Peyer's patch (tissue), 4 donors: ENCODE data around the gene KIF3B.

Experiments
- POLR2A ChIP-seq, 2 donors: fragments of 450-650 bp; IDR thresholded peaks; one replicate each; pipeline ENCODE4 v1.5.1; 2017; ENCODE audit warnings: antibody characterized with exemption in 2 of 2, mild to moderate bottlenecking in 2 of 2, moderate library complexity in 2 of 2
- TF ChIP-seq, protein P1 (sequence below), 6 experiments: fragments of 450-650 bp in 4 of 6; fragments of 200-600 bp in 2 of 6; sonication (generic) in 1 of 6; IDR thresholded peaks; one replicate each; pipeline ENCODE4 v1.5.1; 2017 to 2019; ENCODE audit warnings: antibody characterized with exemption in 6 of 6, mild to moderate bottlenecking in 3 of 6, moderate library complexity in 1 of 6

- TF ChIP-seq, protein P1, sequence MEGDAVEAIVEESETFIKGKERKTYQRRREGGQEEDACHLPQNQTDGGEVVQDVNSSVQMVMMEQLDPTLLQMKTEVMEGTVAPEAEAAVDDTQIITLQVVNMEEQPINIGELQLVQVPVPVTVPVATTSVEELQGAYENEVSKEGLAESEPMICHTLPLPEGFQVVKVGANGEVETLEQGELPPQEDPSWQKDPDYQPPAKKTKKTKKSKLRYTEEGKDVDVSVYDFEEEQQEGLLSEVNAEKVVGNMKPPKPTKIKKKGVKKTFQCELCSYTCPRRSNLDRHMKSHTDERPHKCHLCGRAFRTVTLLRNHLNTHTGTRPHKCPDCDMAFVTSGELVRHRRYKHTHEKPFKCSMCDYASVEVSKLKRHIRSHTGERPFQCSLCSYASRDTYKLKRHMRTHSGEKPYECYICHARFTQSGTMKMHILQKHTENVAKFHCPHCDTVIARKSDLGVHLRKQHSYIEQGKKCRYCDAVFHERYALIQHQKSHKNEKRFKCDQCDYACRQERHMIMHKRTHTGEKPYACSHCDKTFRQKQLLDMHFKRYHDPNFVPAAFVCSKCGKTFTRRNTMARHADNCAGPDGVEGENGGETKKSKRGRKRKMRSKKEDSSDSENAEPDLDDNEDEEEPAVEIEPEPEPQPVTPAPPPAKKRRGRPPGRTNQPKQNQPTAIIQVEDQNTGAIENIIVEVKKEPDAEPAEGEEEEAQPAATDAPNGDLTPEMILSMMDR (IDR thresholded peaks at IDR 0.05), result no peak
- TF ChIP-seq POLR2A (IDR thresholded peaks at IDR 0.05), result no peak
Measured at GRCh38 chr20:32287231-32287638, 9.8 kb downstream of the KIF3B start.
